ENCODE data around the gene TBC1D5. TPM values are rescaled to one million over a fixed set of nuclear protein-coding genes. Genes with fewer than 3 reads are reported as not detected.

TBC1D5 gene
- total and polyA plus RNA-seq, 2 of the 4 experiments (the other 2 are of a cell fraction) = 16.4 to 57.0 TPM

GRCh38 chr3:17239417-17239816 lies 503.0 kb downstream of the TBC1D5 start:
- H2AK9ac ChIP-seq (replicated peaks; ENCODE audit: low read depth, low read length, poor library complexity) = no peak overlapping the region
- H4K91ac ChIP-seq (ENCODE audit: insufficient read depth, low read depth, low read length) = no peak overlapping the region
- no peaks in the 10 kb centered on the region for H3K4me1 ChIP-seq (ENCODE audit: control insufficient read depth, insufficient read depth, low read length)
- H3K14ac ChIP-seq (replicated peaks; ENCODE audit: low read depth, low read length) = no peak overlapping the region
- no peaks in the 10 kb centered on the region for H3K9me3 ChIP-seq (ENCODE audit: control insufficient read depth, insufficient read depth, low read length)
- no peaks in the 10 kb centered on the region for H3K27me3 ChIP-seq (ENCODE audit: control insufficient read depth, insufficient read depth, low read length)
- no peak overlapping the region for H3K23ac ChIP-seq (ENCODE audit: low read depth, low read length)
- H3K4ac ChIP-seq (ENCODE audit: low read depth, low read length) = no peak overlapping the region
- intact Hi-C loops (cut with micrococcal nuclease) (loop anchor here (10.0 kb wide), 2 partner anchors 355 to 965 kb away; partner anchors contain the start of gene PLCL2), in situ Hi-C loops (cut with MboI; ENCODE audit: low sequenced_read_pairs) (loop anchor here (5.0 to 25.0 kb wide), 2 partner anchors 637 to 952 kb away; no protein-coding TSS in a partner anchor), dilution Hi-C loops (cut with HindIII; ENCODE audit: low sequenced_read_pairs, unreplicated experiment) (no loop called here)
- no peak overlapping the region for H3K18ac ChIP-seq (ENCODE audit: low read depth, low read length)
- no peak overlapping the region for H3K27ac ChIP-seq (ENCODE audit: insufficient read depth, low read length)
- no peak overlapping the region for H3K56ac ChIP-seq (ENCODE audit: extremely low read depth, insufficient read depth, low read length)
- H2BK15ac ChIP-seq (ENCODE audit: low read depth, low read length) = no peak overlapping the region
- no peak overlapping the region for H2BK5ac ChIP-seq (ENCODE audit: low read depth, low read length, poor library complexity, severe bottlenecking)
- DNase-seq = no peak
- no peak overlapping the region for H3K4me2 ChIP-seq (ENCODE audit: low read depth, low read length)
- no peak overlapping the region for H2AFZ ChIP-seq (replicated peaks; ENCODE audit: low read length, poor library complexity)
- no peaks in the 10 kb centered on the region for H3K79me1 ChIP-seq (ENCODE audit: low read depth in 1 of 2, low read length in 2 of 2)
- no peaks in the 10 kb centered on the region for H3K36me3 ChIP-seq (ENCODE audit: control insufficient read depth, insufficient read depth, low read length)
- CTCF ChIA-PET = no interaction called here
- no peak for TF ChIP-seq RCOR1 (IDR thresholded peaks at IDR 0.05; ENCODE audit: insufficient replicate concordance, low read length)
- ATAC-seq (ENCODE audit: low read depth) = no peak
- no peak overlapping the region for H2BK20ac ChIP-seq (ENCODE audit: low read depth, low read length)
- no peak overlapping the region for H2AK5ac ChIP-seq (ENCODE audit: low read depth, low read length)
- no peak overlapping the region for H4K5ac ChIP-seq (ENCODE audit: low read depth, low read length)
- H3K9ac ChIP-seq (ENCODE audit: low read depth, low read length) = no peak overlapping the region
- POLR2A ChIA-PET (ENCODE audit: unreplicated experiment) = interaction anchor here (0.6 kb wide), 1 partner anchor 142 kb away, joined by 3 read pairs; no protein-coding TSS in a partner anchor
- no peak overlapping the region for H4K8ac ChIP-seq (ENCODE audit: low read depth in 2 of 2, low read length in 2 of 2)
- H3K9me1 ChIP-seq (ENCODE audit: insufficient read depth, low read length) = no peaks in the 10 kb centered on the region; the same call in 1 of the 2 replicates
- no peak overlapping the region for H2BK120ac ChIP-seq (ENCODE audit: low read depth, low read length)
- no peak overlapping the region for H3K4me3 ChIP-seq (ENCODE audit: insufficient read depth, low read depth, low read length)
- H4K20me1 ChIP-seq (ENCODE audit: insufficient read depth, low read length) = no peaks in the 10 kb centered on the region
- BruUV-seq (replicated peaks) = no TSS peak

Data from IMR-90 (cell line).